HCT116 (cell line): ENCODE measurements around the gene CALN1. TPM values are rescaled to one million over a fixed set of nuclear protein-coding genes. Genes with fewer than 3 reads are reported as not detected.

Experiments
- ATAC-seq: fragments of 200-7000 bp; cut with Tn5 transposase; 2 replicates; pipeline ENCODE4 v1.9.1; 2020; ENCODE audit warnings: mild to moderate bottlenecking, moderate library complexity
- BruUV-seq: library from RNA; stranded (reverse); fragments of 400-500 nt; replicated peaks from 2 replicates; lab custom pipeline; 2021; lab: Mats Ljungman, UMichigan
- CTCF ChIA-PET: fragments of 300-600 bp; sonication (Branson Sonifier 250); formaldehyde crosslinking; loops from one replicate; lab custom pipeline; 2021; ENCODE audit warnings: antibody characterized with exemption; lab: Charles Lee
- POLR2A ChIA-PET: fragments of 300-600, 350-600 bp; sonication (Branson Sonifier 250); formaldehyde crosslinking; loops from one replicate; lab custom pipeline; 2021; ENCODE audit warnings: antibody characterized with exemption; lab: Charles Lee
- RAD21 ChIA-PET, 2 experiments: fragments of 300-600 bp; sonication (Branson Sonifier 250); formaldehyde crosslinking; loops; one replicate each; lab custom pipeline; 2023; ENCODE audit warnings: low total read pairs in 2 of 2; ENCODE audit not compliant: uncharacterized antibody in 2 of 2, unreplicated experiment in 2 of 2, low non-redundant PET in 1 of 2; lab: Charles Lee
- DNase-seq: peaks from one replicate; pipeline ENCODE4 v3.0.0-alpha.2; 2010; ENCODE audit warnings: low read depth, low spot score
- H2AFZ ChIP-seq: fragments of 200-600 bp; shearing (Covaris generic), sonication (generic); 2 replicates; pipeline ENCODE4 v1.6.1; 2017; ENCODE audit warnings: low read depth, mixed run types, mixed read lengths, antibody characterized with exemption, low read length; ENCODE audit not compliant: poor library complexity, severe bottlenecking
- H3K27ac ChIP-seq: 2 replicates; pipeline ENCODE4 v1.5.1; 2012; ENCODE audit warnings: low read depth, low read length
- H3K27me3 ChIP-seq: fragments of 200-600 bp; sonication (generic); 2 replicates; pipeline ENCODE4 v1.6.1; 2016; ENCODE audit warnings: mixed run types, low read length, mixed read lengths; ENCODE audit not compliant: insufficient read depth
- H3K36me3 ChIP-seq, 2 experiments: fragments of 200-500 bp in 1 of 2; fragments of 200-600 bp in 1 of 2; sonication (Bioruptor generic) in 1 of 2; sonication (generic) in 1 of 2; 2 replicates each; pipeline versions ENCODE4 v1.5.1 to v1.6.1; 2014 to 2016; ENCODE audit warnings: low read length in 2 of 2, inconsistent platforms in 1 of 2, mixed read lengths in 1 of 2, mixed run types in 1 of 2; ENCODE audit not compliant: insufficient read depth in 2 of 2, control insufficient read depth in 1 of 2
- H3K4me1 ChIP-seq, 2 experiments: fragments of 200-600 bp in 1 of 2; sonication (generic) in 1 of 2; 2 replicates each; pipeline versions ENCODE4 v1.5.1 to v1.6.1; 2012 to 2017; ENCODE audit warnings: low read length in 2 of 2, inconsistent platforms in 1 of 2, mild to moderate bottlenecking in 1 of 2, mixed read lengths in 1 of 2, mixed run types in 1 of 2, moderate library complexity in 1 of 2; ENCODE audit not compliant: insufficient read depth in 2 of 2, control insufficient read depth in 1 of 2
- H3K4me2 ChIP-seq: fragments of 200-600 bp; sonication (generic); 2 replicates; pipeline ENCODE4 v1.6.1; 2017; ENCODE audit warnings: mixed run types, low read length, mixed read lengths
- H3K4me3 ChIP-seq, 2 experiments: fragments of 200-600 bp in 1 of 2; sonication (generic) in 1 of 2; replicated peaks in 1 of 2; 2 replicates each; pipeline ENCODE4 v1.5.1; 2011 to 2016; ENCODE audit warnings: low read length in 2 of 2, control low read depth in 1 of 2, low read depth in 1 of 2, mild to moderate bottlenecking in 1 of 2, mixed read lengths in 1 of 2, mixed run types in 1 of 2
- H3K79me2 ChIP-seq: fragments of 200-600 bp; sonication (generic); 2 replicates; pipeline ENCODE4 v1.6.1; 2017; ENCODE audit warnings: mild to moderate bottlenecking, mixed run types, low read length, moderate library complexity, mixed read lengths; ENCODE audit not compliant: insufficient read depth
- H3K9ac ChIP-seq: fragments of 200-600 bp; sonication (generic); 2 replicates; pipeline ENCODE4 v1.6.1; 2016; ENCODE audit warnings: low read length, mixed read lengths
- H3K9me2 ChIP-seq: fragments of 200-600 bp; sonication (generic), shearing (Covaris generic); 2 replicates; pipeline ENCODE4 v1.6.1; 2017; ENCODE audit warnings: mixed run types, mild to moderate bottlenecking, moderate library complexity; ENCODE audit not compliant: insufficient read depth
- H3K9me3 ChIP-seq, 2 experiments: fragments of 200-500 bp in 1 of 2; fragments of 200-600 bp in 1 of 2; sonication (Bioruptor generic) in 1 of 2; sonication (generic) in 1 of 2; 2 replicates each; pipeline ENCODE4 v1.6.1; 2014 to 2017; ENCODE audit warnings: low read length in 2 of 2, mixed read lengths in 2 of 2, inconsistent platforms in 1 of 2, low read depth in 1 of 2, mild to moderate bottlenecking in 1 of 2, mixed run types in 1 of 2, moderate library complexity in 1 of 2; ENCODE audit not compliant: control insufficient read depth in 1 of 2, insufficient read depth in 1 of 2
- H4K20me1 ChIP-seq: fragments of 200-600 bp; sonication (generic), shearing (Covaris generic); 2 replicates; pipeline ENCODE4 v1.6.1; 2017; ENCODE audit warnings: mixed run types, mild to moderate bottlenecking, moderate library complexity; ENCODE audit not compliant: insufficient read depth
- CBX3 ChIP-seq: IDR thresholded peaks from 2 replicates; pipeline ENCODE4 v1.6.1; 2012; ENCODE audit warnings: low read depth
- CEBPB ChIP-seq: IDR thresholded peaks from 2 replicates; pipeline ENCODE4 v1.6.1; 2012; ENCODE audit warnings: low read depth
- EZH2 ChIP-seq: fragments of 200-600 bp; sonication (generic); IDR thresholded peaks from 2 replicates; pipeline ENCODE4 v1.6.1; 2017; ENCODE audit warnings: antibody characterized with exemption, mixed run types
- EZH2phosphoT487 ChIP-seq: fragments of 200-600 bp; IDR thresholded peaks from 2 replicates; pipeline ENCODE4 v1.6.1; 2018; ENCODE audit warnings: antibody characterized with exemption, borderline replicate concordance
- FOSL1 ChIP-seq: IDR thresholded peaks from 2 replicates; pipeline ENCODE4 v1.6.1; 2012; ENCODE audit warnings: low read depth
- JUND ChIP-seq: IDR thresholded peaks from 2 replicates; pipeline ENCODE4 v1.6.1; 2012
- MAX ChIP-seq: IDR thresholded peaks from 2 replicates; pipeline ENCODE4 v1.6.1; 2012
- POLR2A ChIP-seq: IDR thresholded peaks from 2 replicates; pipeline ENCODE4 v1.7.0; 2011; ENCODE audit warnings: borderline replicate concordance; ENCODE audit not compliant: insufficient read depth, insufficient read length; ENCODE audit errors: extremely low read depth
- POLR2AphosphoS5 ChIP-seq: IDR thresholded peaks from 2 replicates; pipeline ENCODE4 v1.6.1; 2011; ENCODE audit warnings: mild to moderate bottlenecking, low read depth, low read length, moderate library complexity
- RAD21 ChIP-seq: IDR thresholded peaks from 2 replicates; pipeline ENCODE4 v1.6.1; 2012; ENCODE audit warnings: low read depth, mild to moderate bottlenecking
- SIN3A ChIP-seq: IDR thresholded peaks from 2 replicates; pipeline ENCODE4 v1.6.1; 2012; ENCODE audit warnings: low read depth
- SP1 ChIP-seq: IDR thresholded peaks from 2 replicates; pipeline ENCODE4 v1.6.1; 2012; ENCODE audit warnings: low read depth
- SRF ChIP-seq: IDR thresholded peaks from 2 replicates; pipeline ENCODE4 v1.6.1; 2012; ENCODE audit warnings: low read depth
- TCF7L2 ChIP-seq: IDR thresholded peaks from 2 replicates; pipeline ENCODE4 v1.7.0; 2011; ENCODE audit warnings: borderline replicate concordance, inconsistent platforms; ENCODE audit not compliant: insufficient read depth, insufficient read length; ENCODE audit errors: extremely low read depth
- ZBTB33 ChIP-seq: IDR thresholded peaks from 2 replicates; pipeline ENCODE4 v1.6.1; 2011; ENCODE audit warnings: mild to moderate bottlenecking, low read length, moderate library complexity; ENCODE audit not compliant: insufficient replicate concordance; ENCODE audit errors: extremely low read depth
- ZFX ChIP-seq: fragments of 450-650 bp; IDR thresholded peaks from 2 replicates; pipeline ENCODE4 v1.6.1; 2017
- ZNF274 ChIP-seq: fragments of 200-500 bp; sonication (Bioruptor generic); IDR thresholded peaks from 2 replicates; pipeline ENCODE4 v1.6.1; 2014; ENCODE audit warnings: mild to moderate bottlenecking, low read depth, low read length, inconsistent platforms
- intact Hi-C: fragments of 100-400 bp; cut with micrococcal nuclease; formaldehyde crosslinking; loops from 2 replicates; pipeline ENCODE4 v1.10.0; 2022
- total RNA-seq: library from RNA; stranded (reverse); gene quantifications from one replicate; pipeline ENCODE4 v1.2.1, GENCODE V29; 2021; ENCODE audit not compliant: unreplicated experiment
- TF ChIP-seq, protein P1 (sequence below): IDR thresholded peaks from 2 replicates; pipeline ENCODE4 v1.6.1; 2012

CALN1 gene
- total RNA-seq, 1 experiment from 2014 or later, result 0.17 TPM

DNA sequence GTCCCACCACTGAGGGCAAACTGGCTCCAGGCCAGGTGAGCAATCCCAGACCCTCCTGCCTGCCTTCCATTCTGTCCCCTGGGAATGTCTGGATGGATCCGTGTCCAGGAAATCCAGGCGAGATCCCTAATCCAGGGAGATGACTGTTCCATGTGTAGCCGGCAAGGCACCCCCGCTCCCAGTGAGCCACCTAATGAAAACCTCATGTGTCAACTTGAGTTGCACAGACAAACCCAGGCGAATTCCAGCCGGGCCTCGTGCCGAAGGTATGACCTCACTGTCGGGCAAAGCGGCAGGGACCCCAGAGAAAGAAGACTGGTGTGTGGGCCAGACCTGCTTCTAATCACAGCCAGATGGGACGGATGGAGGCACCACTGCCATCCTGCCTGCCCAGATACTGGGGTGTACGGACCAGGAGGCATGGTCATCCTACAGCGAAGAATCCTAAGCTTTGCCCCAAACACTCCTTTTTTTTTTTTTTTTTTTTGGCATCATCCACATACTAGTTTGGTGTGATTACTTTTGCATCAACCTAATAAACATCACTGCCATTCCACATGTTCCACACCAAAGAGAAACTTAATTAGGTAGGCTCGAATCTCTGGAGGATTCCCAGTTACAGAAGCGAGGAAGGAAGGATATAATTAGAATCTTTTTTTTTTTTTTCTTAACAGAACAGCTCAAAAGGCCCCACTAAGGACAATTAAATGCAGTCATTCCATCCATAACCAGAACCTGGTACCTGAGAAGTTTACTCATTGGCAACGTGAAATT is 313.1 kb downstream of the CALN1 start:
- ChIA-PET RAD21 (no interaction called here), POLR2A (no interaction called here), CTCF (no interaction called here)
- H3K9me2 ChIP-seq, result no peaks in the 10 kb centered on the region
- no peak overlapping the region for H2AFZ ChIP-seq
- no peak overlapping the region for H3K27ac ChIP-seq
- no peaks in the 10 kb centered on the region for H4K20me1 ChIP-seq
- TF ChIP-seq ZBTB33 (no peak), SRF (no peak), SP1 (no peak), POLR2AphosphoS5 (no peak), EZH2phosphoT487 (no peak), ZNF274 (no peak), TCF7L2 (no peak), MAX (no peak), CBX3 (no peak), FOSL1 (no peak), RAD21 (no peak), ZFX (no peak), EZH2 (no peak), JUND (no peak), CEBPB (no peak), POLR2A (no peak), SIN3A (no peak)
- TF ChIP-seq, protein P1, sequence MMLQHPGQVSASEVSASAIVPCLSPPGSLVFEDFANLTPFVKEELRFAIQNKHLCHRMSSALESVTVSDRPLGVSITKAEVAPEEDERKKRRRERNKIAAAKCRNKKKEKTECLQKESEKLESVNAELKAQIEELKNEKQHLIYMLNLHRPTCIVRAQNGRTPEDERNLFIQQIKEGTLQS, result no peak
- DNase-seq (no peak), ATAC-seq (no peak)
- no peaks in the 10 kb centered on the region for H3K36me3 ChIP-seq
- no peaks in the 10 kb centered on the region for H3K4me1 ChIP-seq
- intact Hi-C loops, result no loop called here
- H3K79me2 ChIP-seq, result no peaks in the 10 kb centered on the region
- H3K4me2 ChIP-seq, result no peak overlapping the region
- BruUV-seq, result no TSS peak
- no peaks in the 10 kb centered on the region; a peak in 1 of 4 replicates for H3K9me3 ChIP-seq
- no peak overlapping the region for H3K4me3 ChIP-seq
- no peaks in the 10 kb centered on the region for H3K27me3 ChIP-seq
- no peak overlapping the region for H3K9ac ChIP-seq
